NCI-H748 treated with DMSO at 0.1 percent for 48 hours (cell line): ENCODE measurements around the gene GBX1.

Source experiments
- DNase-seq: peaks from one replicate; lab custom pipeline; 2025; lab: John Stamatoyannopoulos, UW

GBX1 gene

GRCh38 chr7:151193203-151193978 lies 25.9 kb upstream of the GBX1 start:
- DNase-seq = no peak

- DNase-seq = no peak
These were observed 24.6 kb upstream of the GBX1 start for GRCh38 chr7:151192002-151192539.

GRCh38 chr7:151191544-151191943 lies 24.1 kb upstream of the GBX1 start:
- DNase-seq = no peak

- no peak for DNase-seq
These were observed 21.5 kb upstream of the GBX1 start for GRCh38 chr7:151189038-151189437.

- DNase-seq = no peak
These were observed 20.7 kb upstream of the GBX1 start for GRCh38 chr7:151188252-151188542.

GRCh38 chr7:151187409-151188251 lies 20.1 kb upstream of the GBX1 start:
- no peak for DNase-seq

- no peak for DNase-seq
These were observed 19.3 kb upstream of the GBX1 start, which contains the start of gene ASB10 for GRCh38 chr7:151186640-151187408. TSS of gene ASB10 (minus strand) at chr7:151187250. CDS start at chr7:151187130, 120 bp downstream.

GRCh38 chr7:151185762-151186639 lies 18.5 kb upstream of the GBX1 start:
- no peak for DNase-seq

- DNase-seq = no peak
These were observed 13.5 kb upstream of the GBX1 start for GRCh38 chr7:151181011-151181431.

GRCh38 chr7:151179946-151180345 lies 12.5 kb upstream of the GBX1 start:
- DNase-seq = no peak

- no peak for DNase-seq
These were observed 11.9 kb upstream of the GBX1 start for GRCh38 chr7:151179287-151179860.

GRCh38 chr7:151178831-151179230 lies 11.3 kb upstream of the GBX1 start:
- DNase-seq = no peak

GRCh38 chr7:151178236-151178635 lies 10.7 kb upstream of the GBX1 start:
- no peak for DNase-seq

- no peak for DNase-seq
These were observed 9.8 kb upstream of the GBX1 start for GRCh38 chr7:151177310-151177709.

- DNase-seq = no peak
These were observed 8.9 kb upstream of the GBX1 start for GRCh38 chr7:151176401-151176800.

GRCh38 chr7:151175793-151176311 lies 8.4 kb upstream of the GBX1 start:
- no peak for DNase-seq

- no peak for DNase-seq
These were observed 7.7 kb upstream of the GBX1 start for GRCh38 chr7:151175047-151175792.

GRCh38 chr7:151174246-151175046 lies 7.0 kb upstream of the GBX1 start:
- DNase-seq = no peak
